Activated T-cell treated with anti-CD3 and anti-CD28 coated beads for 48 hours (primary cell): ENCODE measurements around the gene TBC1D10A.

Source experiments
- DNase-seq: peaks from one replicate; pipeline ENCODE4 v3.0.0-alpha.2; 2020; ENCODE audit warnings: low read depth

The TBC1D10A gene

DNA sequence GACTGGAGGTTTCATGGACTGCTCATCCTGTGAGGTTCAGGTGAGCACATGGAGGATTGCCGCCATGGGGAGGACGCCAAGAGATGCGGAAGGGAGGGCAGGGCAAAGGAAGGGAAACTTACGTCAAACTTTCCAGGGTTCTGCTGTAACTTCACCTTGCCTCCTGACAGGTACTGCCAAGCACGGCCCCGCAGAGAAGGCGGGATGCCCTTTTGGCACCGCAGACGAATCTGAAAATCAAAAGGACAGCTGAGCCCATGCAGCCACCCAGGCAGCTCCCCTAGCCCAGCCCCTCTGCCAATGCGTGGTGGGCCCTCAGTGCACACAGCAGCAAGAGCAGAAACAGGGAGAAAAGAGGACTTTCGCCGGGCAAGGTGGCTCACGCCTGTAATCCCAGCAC, 27.4 kb downstream of the TBC1D10A start:
- DNase-seq = no peak

DNA sequence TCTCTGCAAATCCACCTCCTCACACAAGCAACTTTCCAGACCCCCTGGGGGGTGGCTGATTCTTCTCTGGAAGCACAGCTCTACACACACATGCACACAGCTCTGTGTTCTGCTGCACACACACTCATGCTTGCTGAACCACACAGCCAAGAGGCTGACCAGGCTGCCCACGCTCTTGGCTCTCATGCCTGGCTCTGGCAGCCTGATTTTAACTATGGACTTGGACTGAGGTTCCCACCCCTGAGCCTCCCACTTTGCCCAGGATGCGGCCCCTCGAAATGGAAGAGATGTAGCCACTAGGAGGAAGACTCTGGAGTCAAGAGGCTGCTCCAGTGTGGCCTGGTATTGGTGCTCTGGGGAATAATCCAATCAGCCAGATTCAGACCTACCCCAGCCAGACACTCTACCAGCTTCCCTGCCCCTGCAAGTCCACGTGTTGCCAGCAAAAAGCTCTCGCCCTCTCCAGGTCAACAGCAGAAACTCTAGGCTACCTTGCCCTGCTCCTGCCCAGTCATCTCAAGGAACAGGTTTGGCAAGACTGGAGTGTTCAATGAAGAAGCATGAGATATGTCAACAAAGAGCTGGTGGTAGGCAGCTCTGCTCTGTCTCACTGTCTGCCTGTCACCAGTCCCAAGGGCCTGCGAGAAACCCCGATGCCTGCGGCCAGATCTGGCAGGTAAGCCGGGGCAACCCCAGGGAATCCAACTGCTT, 28.6 kb downstream of the TBC1D10A start:
- DNase-seq = no peak

DNA sequence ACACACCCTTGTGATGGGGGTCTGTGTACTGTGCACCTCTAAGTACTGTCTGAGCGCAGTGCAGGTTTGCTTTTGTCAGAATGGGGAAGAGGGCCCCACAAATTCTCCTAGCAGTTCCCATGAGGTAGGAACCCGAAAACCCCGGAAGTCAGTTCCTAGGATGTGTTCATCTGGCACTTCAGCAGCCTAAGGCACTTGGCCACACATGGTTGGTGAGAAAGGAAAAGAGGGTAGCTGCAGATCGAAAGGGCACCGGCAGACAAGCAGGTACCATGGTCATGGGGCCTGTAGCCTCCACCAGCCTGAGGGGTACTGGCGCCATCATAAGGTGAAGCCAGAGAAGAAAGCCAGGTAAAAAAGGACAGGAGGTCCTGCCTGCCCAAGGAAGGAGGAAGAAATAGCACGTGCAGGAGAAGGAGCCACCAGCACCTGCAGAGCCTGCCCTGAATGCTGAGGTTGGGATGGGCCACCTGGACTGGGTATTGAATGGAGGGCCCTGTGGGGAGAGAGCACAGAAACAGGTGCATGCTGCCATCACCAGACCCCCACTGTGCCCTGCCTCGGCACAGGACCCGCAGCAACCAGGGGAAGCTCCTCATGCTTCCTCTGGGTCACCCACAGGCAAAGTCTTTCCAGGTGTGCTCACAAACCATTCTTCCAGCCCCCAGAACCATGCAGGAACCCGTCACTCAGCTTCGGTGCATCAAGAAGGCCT, 29.3 kb downstream of the TBC1D10A start:
- DNase-seq = no peak

DNA sequence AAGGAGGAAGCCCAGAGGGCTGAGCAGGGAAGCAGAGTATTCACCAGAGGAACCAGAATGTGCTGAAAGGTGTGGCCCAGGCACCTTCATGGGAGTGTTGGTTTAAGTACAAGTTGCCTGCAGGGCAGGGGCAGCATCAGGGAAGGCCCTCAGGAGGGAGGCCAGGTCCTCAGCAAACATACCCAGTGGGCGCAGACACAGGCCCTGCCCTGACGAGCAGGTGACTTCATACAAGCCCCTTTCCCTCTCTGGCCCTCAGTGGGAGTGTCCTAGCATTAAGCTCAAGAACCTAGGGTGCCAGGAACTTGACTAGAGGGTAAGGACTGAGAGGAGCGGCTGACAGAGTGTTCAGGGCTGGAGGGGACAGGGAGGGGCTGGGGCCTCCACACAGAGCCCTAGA, 29.9 kb downstream of the TBC1D10A start:
- no peak for DNase-seq

DNA sequence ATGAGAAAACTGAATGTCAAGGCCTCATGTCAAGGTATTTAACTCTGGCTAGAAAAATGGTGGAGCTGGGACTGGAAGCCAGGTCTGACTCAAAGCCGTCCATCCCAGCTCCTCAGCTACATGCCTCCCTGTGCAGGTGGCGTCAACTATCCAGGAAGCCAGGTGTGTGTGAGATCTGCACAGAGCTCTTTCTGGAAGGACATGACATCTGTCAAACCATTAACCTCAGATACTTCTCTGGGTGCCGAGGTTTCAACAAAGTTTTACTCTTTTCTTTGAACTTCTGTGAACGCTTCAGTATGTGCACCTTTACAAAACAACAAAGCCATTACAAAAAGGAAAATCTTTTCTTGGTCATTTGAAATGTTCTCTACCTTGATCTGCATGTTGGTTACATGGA, 30.4 kb downstream of the TBC1D10A start:
- no peak for DNase-seq

DNA sequence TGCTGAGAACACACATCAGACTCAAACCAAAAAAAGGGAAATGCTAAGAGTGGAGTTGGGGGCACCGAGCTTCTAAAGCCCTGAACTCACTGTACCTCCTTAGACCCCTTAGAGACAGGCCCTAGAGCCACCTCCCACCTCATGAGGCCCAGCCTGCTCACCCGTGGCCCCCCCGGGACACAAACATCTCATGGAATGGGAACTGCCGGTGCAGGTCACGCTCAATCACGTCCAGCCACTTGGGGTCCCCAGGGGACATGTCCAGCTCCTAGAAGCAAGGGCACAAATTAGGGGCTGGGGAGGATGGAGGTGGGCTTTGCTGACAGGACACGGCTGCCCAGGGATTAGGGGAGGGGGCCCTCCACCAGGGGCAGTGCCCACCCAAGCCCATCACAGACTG, 31.2 kb downstream of the TBC1D10A start:
- DNase-seq = no peak

DNA sequence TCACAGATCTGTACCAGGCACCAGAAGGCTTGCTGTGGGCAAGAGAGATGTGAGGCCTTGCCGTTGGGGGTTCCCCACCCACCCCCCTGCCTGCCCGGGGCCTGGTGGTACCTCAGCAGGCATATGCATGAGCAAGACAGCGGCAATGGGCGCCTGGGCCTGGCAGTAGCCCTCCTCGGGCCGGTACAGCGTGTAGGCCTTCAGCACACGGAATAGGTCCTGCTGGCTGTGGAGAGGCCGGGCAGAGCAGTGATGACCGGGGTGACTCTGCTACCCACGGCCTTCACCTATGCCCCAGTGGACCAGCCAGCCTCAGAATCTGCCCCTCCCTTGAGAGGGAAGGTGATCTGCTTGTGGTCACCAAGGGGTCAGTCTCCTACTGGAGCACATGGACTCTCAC, 31.9 kb downstream of the TBC1D10A start:
- DNase-seq = no peak

DNA sequence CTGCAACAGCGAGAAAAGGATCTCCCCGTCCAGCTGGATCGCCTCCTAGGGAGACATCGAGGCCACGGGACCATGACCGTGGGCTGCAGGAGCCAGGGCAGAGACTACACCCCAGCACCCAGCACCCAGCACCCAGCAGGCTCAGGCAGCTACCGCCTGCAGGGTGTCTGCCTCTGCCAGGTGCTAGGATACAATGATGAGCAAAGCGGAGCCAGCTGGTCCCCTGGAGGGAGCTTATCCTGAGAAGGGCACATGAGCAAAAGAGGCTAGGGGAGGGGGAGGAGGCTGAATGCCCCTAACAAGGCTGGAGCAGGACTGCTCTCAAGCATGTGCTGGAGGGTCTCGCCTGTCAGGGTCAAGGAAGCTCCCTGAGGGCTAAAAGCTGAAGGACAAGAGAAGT, 32.7 kb downstream of the TBC1D10A start:
- no peak for DNase-seq

DNA sequence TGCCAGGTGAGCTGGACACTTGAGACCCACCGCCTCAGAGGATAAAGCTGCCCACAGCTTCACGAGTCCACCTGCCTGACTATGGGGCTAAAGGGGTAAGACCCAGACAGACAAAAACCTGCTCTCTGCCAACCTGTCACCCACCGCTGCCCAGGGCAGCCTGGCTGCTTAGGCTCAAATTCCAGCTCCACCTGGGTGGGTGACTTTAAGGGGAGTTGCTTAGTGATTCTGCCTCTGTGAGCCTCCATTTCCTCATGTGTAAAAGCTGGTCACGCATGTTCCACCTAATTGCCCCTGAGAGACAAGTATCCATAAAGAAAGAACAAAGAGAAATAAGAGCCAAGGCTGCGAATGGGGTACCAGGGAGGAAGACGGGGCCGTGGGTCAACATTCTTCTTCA, 33.7 kb downstream of the TBC1D10A start:
- DNase-seq = no peak

DNA sequence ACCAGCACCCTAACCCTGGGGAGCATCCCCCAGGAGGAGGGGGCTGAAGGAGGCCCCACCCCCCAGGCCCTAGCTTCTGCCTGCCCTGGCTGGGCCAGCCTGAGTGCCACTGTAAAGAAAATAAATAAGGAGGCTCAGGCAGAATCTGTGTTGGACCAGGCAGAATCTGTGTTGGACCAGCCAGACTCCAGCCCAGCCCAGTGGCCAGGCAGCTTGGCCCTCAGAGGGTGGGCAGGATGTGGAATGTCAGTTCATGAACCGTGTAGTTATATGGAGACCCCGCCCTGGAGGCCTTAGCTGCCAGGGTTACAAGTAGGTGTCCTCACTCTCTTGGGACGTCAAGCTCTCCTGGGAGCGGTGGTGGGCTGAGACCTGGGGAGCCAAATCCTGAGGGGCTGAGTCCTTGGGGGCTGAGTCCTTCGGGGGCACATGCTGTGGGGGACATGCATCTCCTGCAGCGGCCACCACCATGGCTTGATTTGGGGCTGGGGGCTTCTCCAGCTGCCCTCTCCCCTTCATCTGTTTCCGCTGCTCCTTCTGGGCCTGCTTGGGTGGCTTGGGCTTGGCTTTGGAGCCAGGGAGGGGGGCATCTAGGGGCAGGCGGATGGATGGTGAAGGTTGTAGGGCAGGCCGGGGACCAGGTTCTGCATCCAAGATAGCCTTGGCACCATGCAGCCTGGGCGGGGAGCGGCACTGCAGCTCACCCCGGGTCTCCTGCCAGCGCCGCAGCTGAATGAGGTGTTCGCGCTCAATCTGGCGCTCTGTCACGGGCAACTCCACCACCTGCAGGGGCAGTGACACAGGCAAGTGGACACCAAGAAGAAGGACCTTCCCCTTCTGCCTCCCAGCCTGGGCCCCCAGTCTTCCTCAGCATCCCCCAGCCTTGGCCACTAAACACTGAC, 34.4 kb downstream of the TBC1D10A start:
- DNase-seq = no peak

DNA sequence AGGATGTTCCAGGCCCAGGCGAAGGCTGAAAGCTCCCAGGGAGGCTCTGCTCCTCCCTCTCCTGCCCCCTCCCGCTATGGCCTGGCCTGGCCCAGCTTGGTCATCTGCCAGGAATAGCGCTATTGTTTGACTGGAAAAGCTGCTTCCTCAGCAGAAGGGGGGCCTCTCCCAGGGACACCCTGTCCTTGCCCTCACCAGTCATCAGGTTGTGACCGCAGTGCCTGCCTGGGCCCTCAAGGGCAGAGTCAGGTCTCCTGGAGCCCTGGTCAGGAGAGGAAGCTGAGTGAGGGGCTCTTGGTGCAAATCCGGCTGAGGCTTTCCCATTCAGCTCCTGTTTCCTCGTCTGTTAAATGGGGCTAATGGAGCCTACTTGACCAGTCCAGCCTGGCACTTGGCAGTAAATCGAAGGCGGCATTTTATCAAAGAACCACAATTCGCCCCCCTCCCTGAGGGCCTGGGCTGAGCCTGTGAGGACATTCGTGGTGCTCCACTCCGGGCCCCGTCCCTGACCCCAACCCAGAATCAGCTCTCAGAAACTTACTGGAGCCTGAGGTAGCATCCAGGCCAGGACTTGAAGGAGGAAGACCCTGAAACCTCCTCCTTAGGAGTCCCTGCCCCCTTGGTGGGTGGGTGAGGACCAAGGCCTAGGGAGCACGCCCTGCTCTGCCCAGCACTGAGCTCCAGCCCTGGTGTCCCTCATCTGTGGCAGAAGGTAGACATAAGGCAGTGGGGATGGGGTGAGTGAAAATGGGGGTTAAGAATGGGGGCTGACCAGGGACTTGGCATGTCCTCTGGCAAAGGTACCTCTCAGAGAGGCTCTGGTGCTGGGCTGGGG, 35.5 kb downstream of the TBC1D10A start:
- no peak for DNase-seq

DNA sequence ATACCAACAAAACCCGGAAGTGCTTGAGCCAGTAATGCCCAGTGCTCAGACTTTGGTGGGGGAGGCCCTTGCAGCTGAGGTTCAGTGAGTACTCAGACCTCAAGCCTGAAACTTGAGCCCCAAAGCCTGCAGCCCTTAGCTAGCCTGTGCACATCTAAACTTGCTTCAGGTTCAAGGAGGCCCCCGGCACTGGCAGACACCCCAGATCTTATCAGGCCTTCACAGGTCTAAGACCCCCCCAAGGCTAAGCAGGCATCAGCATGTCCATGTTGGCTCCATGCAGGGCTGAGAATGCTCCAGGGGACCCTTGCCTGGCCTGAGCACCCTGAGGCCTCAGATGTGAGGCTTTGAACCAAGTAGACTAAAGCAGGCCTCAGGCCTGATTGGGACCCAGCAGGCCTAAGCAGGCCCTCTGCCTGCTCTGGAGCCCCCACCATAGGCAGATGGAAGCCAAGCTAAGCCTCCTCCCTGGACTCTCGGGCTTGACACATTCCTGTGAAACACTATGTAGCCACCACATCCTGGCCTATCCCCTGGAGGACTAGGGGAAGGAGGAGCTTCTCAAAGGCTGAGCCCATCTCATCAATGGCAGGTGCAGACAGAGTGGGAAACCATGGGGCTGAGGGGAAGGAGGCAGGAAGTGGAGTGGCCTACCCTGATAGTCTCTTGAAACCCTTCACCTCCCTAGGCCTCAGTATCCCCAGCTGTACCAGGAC, 36.2 kb downstream of the TBC1D10A start:
- no peak for DNase-seq

DNA sequence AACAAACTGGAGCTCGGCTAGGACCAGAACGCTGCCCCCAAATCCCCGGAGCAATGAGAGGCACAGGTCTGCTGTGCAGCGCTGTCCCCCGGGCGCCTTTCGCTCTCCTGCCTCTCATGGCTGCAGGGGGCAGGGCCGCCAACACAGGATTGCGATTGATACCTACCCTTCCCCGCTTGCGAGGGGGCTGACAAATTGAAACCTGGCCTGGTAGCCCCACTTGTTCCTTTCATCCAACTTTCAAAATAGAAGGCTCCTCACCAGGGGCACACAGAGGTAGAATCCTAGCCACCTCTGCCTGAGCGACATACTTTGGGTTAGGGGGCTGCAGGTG, 36.8 kb downstream of the TBC1D10A start:
- no peak for DNase-seq

DNA sequence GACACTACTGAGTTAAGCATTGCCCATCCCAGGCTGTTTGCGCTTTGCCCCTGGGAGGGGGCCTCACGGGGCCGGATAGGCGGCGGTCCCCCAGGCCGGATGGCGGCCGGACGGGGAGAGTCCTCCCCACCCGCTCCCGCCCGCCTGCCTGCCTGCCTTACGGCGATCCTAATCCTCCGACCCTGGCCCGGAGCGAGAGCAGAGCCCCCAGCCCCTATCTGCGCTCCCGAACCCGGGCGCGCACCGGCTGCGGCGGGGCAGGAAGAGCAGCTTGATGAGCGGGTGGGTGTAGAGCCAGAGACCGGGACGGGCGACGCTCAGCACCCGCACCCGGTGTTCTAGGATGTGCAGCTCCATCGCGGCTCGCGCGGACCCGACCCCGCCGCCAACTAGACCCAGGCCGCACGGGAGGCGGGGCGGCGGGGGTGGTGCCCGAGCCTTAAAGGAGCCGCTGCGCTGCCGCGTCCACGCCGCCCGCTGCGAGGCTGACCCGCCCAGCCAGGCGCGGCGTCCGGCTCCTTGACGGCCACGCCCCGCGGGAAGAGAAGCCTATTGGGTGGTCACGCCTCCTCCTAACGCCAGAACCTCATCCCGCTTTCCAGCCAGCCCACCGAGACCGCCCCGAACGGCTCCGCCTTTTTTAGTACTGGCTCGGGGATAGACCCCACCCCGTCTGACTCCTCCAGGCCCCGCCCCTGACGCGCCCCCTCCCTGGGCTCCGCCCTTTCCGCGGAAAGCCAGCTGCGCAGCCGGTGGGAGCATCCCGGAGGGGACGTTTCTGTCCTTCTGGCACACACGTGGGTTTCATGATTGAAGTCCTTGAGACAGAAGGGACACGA, 37.4 kb downstream of the TBC1D10A start, which contains the start of gene CASTOR1:
TSS of gene CASTOR1 (minus strand) at position 365 of the 839 bp plus-strand sequence. CDS start at position 357, 8 bp downstream.
- peak; percentile 87 for DNase-seq

DNA sequence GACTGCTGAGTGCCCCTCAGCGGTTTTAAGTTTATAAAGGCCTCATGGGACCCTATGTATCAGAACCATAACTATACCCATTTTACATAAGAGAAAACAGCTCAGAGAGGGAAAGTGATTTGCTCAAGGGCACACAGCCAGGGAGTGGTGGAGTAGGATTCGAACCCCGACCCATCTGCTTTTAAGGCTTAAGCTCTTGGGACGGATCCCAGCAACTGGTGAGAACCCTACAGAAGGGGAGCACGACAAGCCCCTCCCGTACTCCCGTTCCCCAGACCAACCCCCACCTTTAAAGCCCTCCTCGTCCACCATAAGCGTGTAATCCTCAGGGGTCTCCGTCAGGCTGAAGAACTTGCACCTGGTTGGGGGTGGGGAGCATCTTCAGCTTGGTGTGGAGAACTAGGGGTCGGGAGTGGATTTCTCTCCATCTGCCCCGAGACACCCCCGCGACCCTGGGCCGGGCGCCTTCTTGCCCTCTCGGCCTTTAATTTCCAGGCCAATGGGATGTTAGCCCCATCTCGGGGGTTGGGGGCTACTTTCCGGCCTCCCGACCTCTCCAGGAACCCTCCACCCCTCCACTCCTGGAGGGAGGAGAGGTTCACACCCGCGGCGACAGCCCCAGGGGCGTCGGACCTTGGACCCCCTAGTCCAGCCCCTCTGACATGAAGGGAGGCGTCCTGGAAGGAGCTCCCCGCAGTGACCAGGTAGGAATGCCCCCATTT, 38.2 kb downstream of the TBC1D10A start:
- no peak for DNase-seq

DNA sequence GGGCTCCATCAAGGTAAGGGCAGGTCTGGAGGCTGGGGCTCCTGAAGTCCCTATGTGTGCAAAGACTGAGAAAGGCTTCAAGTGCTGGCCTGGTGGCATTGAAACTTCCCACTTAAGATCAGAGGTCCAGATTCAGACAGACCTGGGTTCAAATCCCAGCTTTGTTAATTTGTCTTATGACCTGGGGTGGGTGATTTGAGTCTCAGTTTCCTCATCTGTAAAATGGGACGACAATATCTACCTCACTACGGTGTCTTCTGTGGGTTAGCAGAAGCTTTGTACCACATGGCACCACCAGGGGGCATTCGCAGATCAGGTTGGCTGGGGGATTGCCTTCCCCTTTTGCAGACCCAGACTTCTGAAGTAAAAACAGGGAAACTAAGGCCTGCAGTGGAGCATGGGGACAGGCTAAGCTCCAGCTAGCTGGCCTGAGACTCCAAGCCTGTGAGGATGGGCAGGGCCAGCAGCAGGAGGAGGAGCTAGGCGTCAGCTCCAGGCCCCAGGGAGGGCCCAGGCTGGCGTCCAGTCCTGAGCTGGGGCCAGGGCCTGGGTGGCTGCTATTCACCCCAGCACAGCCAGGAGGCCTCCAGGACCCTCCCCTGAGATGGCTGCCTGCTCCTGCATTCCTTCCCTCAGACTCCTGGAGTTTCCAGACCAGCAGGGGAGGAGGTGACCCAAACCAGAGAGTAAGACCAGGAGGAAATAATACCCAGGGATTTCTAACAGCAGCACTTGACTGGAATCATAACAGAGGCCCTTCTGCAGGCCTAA, 38.9 kb downstream of the TBC1D10A start:
- peak; percentile 78 for DNase-seq

DNA sequence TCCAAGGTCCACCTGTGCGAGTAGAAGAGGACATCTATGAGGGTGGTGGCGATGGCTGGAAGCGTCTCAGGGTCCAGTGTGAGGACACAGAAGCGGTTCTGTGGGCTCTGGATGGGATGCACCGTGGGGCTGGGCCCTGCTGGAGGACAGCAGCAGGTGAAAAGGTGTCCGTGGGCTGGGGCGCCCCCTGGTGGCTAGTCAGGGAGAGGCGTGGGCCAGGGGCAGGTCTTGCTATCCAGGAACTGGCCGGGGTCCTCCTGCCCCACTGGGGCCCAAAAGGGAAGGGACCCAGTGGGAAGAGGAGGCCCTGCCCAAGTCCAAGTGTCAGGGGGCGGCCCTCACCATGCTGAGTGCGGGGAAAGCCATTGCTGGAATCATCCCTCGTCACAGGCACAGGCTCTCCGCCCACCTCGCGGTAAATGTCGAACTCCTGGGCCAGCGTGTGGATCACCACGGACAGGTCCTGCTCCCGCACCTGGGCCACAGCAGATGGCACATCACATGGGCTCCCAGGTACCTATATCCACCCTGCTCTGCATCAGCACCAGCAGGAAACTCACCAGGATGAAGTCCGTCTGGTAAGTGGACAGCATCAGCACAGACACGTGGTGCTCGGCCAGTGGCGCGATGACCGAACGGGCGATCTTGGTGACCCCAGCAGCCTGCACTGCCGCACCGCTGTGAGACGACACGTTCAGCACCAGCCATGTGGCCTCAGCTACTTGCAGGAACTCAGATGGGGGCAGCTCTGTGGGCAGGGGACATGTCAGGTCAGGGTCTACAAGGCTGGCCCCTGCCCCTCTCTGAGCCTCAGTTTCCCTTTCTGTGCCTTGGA, 39.7 kb downstream of the TBC1D10A start:
- DNase-seq = peak; percentile 84

DNA sequence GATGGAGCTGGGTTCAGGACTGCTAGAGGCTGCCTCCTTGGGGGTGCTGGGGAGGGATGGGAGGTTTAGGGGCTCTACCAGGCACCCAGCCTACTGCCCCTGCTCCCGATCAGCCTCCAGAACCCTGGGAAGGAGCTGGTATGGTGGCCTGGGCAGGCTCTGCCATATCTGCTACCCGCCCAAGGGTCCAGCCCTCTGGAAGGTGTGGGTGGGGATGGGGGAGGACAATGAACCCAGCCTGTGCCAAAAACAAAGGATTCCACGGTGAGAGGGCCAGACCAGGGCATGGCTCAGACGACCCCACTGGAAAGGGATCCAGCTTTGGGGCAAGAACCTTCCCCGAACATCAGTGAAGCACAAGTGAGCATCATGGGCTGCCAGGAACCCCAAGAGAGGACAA, 40.4 kb downstream of the TBC1D10A start:
- DNase-seq = no peak
